DOHH2 (cell line): ENCODE results near the gene SUPT4H1.

Source experiments
- H3F3A ChIP-seq: fragments of 200-600 bp; sonication (generic), shearing (Covaris generic); 2 replicates; pipeline ENCODE4 v1.6.0; 2016; ENCODE audit warnings: antibody characterized with exemption, mild to moderate bottlenecking; ENCODE audit not compliant: control insufficient read depth, insufficient read depth
- H3K27ac ChIP-seq: fragments of 200-600 bp; sonication (generic); 2 replicates; pipeline ENCODE4 v1.5.1; 2014; ENCODE audit warnings: low read depth, mild to moderate bottlenecking, low read length, moderate library complexity
- H3K27me3 ChIP-seq: fragments of 200-600 bp; sonication (generic); 2 replicates; pipeline ENCODE4 v1.6.1; 2014; ENCODE audit warnings: mild to moderate bottlenecking, low read length, mixed read lengths; ENCODE audit not compliant: control insufficient read depth
- H3K36me3 ChIP-seq: fragments of 200-600 bp; sonication (generic); 2 replicates; pipeline ENCODE4 v1.6.1; 2014; ENCODE audit warnings: mild to moderate bottlenecking, low read length, moderate library complexity, mixed read lengths; ENCODE audit not compliant: control insufficient read depth
- H3K4me1 ChIP-seq: fragments of 200-600 bp; sonication (generic); 2 replicates; pipeline ENCODE4 v1.6.1; 2014; ENCODE audit warnings: mild to moderate bottlenecking, low read length, mixed read lengths; ENCODE audit not compliant: control insufficient read depth
- H3K4me2 ChIP-seq: fragments of 200-600 bp; sonication (generic); 2 replicates; pipeline ENCODE4 v1.6.0; 2014; ENCODE audit warnings: mild to moderate bottlenecking, low read length, moderate library complexity
- H3K4me3 ChIP-seq: fragments of 200-600 bp; sonication (generic); 2 replicates; pipeline ENCODE4 v1.5.1; 2014; ENCODE audit warnings: mild to moderate bottlenecking, low read length, mixed read lengths
- H3K79me2 ChIP-seq: fragments of 200-600 bp; sonication (generic); 2 replicates; pipeline ENCODE4 v1.6.1; 2014; ENCODE audit warnings: mild to moderate bottlenecking, low read length, mixed read lengths; ENCODE audit not compliant: control insufficient read depth
- H3K9me2 ChIP-seq: fragments of 200-600 bp; sonication (generic); replicated peaks from 2 replicates; pipeline ENCODE4 v1.6.1; 2014; ENCODE audit warnings: mild to moderate bottlenecking, low read length, mixed read lengths; ENCODE audit not compliant: control insufficient read depth
- H3K9me3 ChIP-seq: fragments of 200-600 bp; sonication (generic); 2 replicates; pipeline ENCODE4 v1.6.1; 2014; ENCODE audit warnings: antibody characterized with exemption, low read length, mixed read lengths; ENCODE audit not compliant: control insufficient read depth, insufficient read depth
- H4K20me1 ChIP-seq: fragments of 200-600 bp; sonication (generic); 2 replicates; pipeline ENCODE4 v1.6.0; 2014; ENCODE audit warnings: low read depth, mild to moderate bottlenecking, antibody characterized with exemption, low read length, moderate library complexity; ENCODE audit not compliant: control insufficient read depth, insufficient read depth
- EZH2phosphoT487 ChIP-seq: fragments of 200-600 bp; sonication (generic); IDR thresholded peaks from 2 replicates; pipeline ENCODE4 v1.6.1; 2017; ENCODE audit warnings: borderline replicate concordance, mild to moderate bottlenecking, antibody characterized with exemption, low read length, moderate library complexity, mixed read lengths
- TF ChIP-seq, protein P1 (sequence below): fragments of 200-600 bp; sonication (generic); IDR thresholded peaks from one replicate; pipeline ENCODE4 v1.5.1; 2014; ENCODE audit warnings: antibody characterized with exemption, mild to moderate bottlenecking, low read depth, low read length; ENCODE audit not compliant: poor library complexity, severe bottlenecking

The SUPT4H1 gene

DNA sequence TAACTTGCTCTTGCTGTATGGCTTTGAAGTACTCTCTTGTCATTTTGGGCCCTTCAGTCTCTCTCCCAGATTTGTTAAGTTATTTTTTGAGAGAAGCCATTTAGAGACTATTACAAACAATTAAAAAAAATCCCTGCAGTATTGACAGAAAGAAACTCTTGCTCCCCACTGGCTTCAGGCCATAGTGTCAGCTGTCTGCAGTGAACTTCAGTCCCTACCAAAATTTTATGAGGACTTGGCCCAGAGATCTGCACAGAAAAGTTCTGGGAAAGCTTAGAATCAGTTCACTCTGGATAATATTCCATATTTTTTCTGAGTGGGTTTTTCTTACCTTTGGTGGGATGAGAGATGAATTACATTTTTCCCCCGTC is 30.9 kb upstream of the SUPT4H1 start:
- Histone ChIP-seq H3K4me1 (peaks cover 13% of the 10 kb centered on the region), H3K4me3 (no peak overlapping the region), H3F3A (no peaks in the 10 kb centered on the region), H3K27me3 (no peaks in the 10 kb centered on the region), H3K27ac (no peak overlapping the region), H3K4me2 (0 out of 2 replicates have a peak overlapping the region, but pooled peaks have one; percentile 28), H3K9me2 (no peaks in the 10 kb centered on the region), H3K79me2 (no peaks in the 10 kb centered on the region), H3K36me3 (no peaks in the 10 kb centered on the region), H4K20me1 (no peaks in the 10 kb centered on the region), H3K9me3 (no peaks in the 10 kb centered on the region)
- TF ChIP-seq EZH2phosphoT487, result no peak
- TF ChIP-seq, protein P1, sequence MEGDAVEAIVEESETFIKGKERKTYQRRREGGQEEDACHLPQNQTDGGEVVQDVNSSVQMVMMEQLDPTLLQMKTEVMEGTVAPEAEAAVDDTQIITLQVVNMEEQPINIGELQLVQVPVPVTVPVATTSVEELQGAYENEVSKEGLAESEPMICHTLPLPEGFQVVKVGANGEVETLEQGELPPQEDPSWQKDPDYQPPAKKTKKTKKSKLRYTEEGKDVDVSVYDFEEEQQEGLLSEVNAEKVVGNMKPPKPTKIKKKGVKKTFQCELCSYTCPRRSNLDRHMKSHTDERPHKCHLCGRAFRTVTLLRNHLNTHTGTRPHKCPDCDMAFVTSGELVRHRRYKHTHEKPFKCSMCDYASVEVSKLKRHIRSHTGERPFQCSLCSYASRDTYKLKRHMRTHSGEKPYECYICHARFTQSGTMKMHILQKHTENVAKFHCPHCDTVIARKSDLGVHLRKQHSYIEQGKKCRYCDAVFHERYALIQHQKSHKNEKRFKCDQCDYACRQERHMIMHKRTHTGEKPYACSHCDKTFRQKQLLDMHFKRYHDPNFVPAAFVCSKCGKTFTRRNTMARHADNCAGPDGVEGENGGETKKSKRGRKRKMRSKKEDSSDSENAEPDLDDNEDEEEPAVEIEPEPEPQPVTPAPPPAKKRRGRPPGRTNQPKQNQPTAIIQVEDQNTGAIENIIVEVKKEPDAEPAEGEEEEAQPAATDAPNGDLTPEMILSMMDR, result no peak

DNA sequence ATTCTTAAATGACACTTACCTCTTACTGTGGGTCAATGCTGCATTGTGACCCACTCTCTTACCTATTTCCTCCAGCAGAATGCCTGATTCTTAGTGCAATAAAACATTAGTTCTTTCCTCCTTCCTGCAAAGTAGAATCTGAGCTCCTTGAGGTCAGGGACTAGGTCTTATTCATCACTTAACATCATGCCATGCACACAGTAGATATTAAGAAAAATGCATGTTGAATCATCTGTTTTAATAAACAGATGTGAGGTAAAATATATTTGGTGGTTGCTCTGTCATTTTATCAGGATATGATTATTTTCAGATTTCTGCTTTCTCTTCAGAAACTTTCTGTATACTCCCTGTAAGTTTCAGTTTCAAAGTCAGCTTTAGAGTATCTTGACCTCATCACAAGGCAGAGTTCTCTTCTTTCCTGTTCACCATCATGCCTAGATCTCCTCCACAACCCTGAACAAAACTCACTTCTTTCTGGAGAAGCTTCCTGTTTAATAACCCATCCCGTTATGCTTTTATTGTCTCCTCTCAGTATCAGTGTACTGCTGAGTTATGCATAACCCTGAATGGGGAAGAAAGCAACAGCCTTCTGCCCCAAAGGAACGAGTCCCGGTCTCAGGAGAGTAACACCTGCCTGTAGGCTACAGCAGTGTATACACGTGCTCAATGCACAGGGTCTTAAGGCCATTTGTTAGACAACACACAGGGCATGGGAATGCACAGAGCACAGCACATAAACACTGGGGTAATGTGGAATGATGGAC is 30.3 kb upstream of the SUPT4H1 start:
- no peaks in the 10 kb centered on the region for H3K9me3 ChIP-seq
- no peaks in the 10 kb centered on the region for H3K79me2 ChIP-seq
- H3K4me3 ChIP-seq, result no peak overlapping the region
- no peaks in the 10 kb centered on the region for H3K36me3 ChIP-seq
- H4K20me1 ChIP-seq, result no peaks in the 10 kb centered on the region
- no peak for TF ChIP-seq EZH2phosphoT487
- TF ChIP-seq, protein P1, result no peak
- peaks cover 13% of the 10 kb centered on the region for H3K4me1 ChIP-seq
- no peak overlapping the region for H3K27ac ChIP-seq
- peak overlapping the region; percentile 28; the same call in 1 of the 2 replicates for H3K4me2 ChIP-seq
- H3K27me3 ChIP-seq, result no peaks in the 10 kb centered on the region
- H3F3A ChIP-seq, result no peaks in the 10 kb centered on the region
- H3K9me2 ChIP-seq, result no peaks in the 10 kb centered on the region

GRCh38 chr17:58381124-58382035 is 29.4 kb upstream of the SUPT4H1 start:
- H3K27ac ChIP-seq, result no peak overlapping the region
- H4K20me1 ChIP-seq, result no peaks in the 10 kb centered on the region
- H3K9me3 ChIP-seq, result no peaks in the 10 kb centered on the region
- TF ChIP-seq, protein P1, result no peak
- TF ChIP-seq EZH2phosphoT487, result no peak
- H3K36me3 ChIP-seq, result no peaks in the 10 kb centered on the region
- no peaks in the 10 kb centered on the region for H3K9me2 ChIP-seq
- no peak overlapping the region for H3K4me2 ChIP-seq
- H3F3A ChIP-seq, result no peaks in the 10 kb centered on the region
- no peaks in the 10 kb centered on the region for H3K27me3 ChIP-seq
- no peaks in the 10 kb centered on the region for H3K79me2 ChIP-seq
- no peak overlapping the region for H3K4me3 ChIP-seq
- H3K4me1 ChIP-seq, result peaks cover 13% of the 10 kb centered on the region
